GM18520 (cell line): ENCODE measurements around the gene FAM181A.

Experiments used
- ATAC-seq: cut with Tn5 transposase; IDR thresholded peaks from one replicate; pipeline ENCODE4 v1.9.1; 2021; ENCODE audit not compliant: unreplicated experiment

FAM181A gene

GRCh38 chr14:93960774-93961438 is 33.8 kb downstream of the FAM181A start:
- no peak for ATAC-seq

GRCh38 chr14:93961620-93962019 is 34.5 kb downstream of the FAM181A start:
- no peak for ATAC-seq

- ATAC-seq = peak; percentile 33
Measured at GRCh38 chr14:93962701-93963601, 35.8 kb downstream of the FAM181A start.

- ATAC-seq = no peak
Measured at GRCh38 chr14:93963692-93964091, 36.5 kb downstream of the FAM181A start.

GRCh38 chr14:93964281-93964680 is 37.1 kb downstream of the FAM181A start:
- no peak for ATAC-seq

- ATAC-seq = no peak
Measured at GRCh38 chr14:93964820-93965286, 37.7 kb downstream of the FAM181A start.

- ATAC-seq = no peak
Measured at GRCh38 chr14:93965287-93965821, 38.2 kb downstream of the FAM181A start.

- ATAC-seq = no peak
Measured at GRCh38 chr14:93965946-93966474, 38.9 kb downstream of the FAM181A start.

- ATAC-seq = no peak
Measured at GRCh38 chr14:93967637-93968250, 40.6 kb downstream of the FAM181A start.

- no peak for ATAC-seq
Measured at GRCh38 chr14:93969082-93969828, 42.1 kb downstream of the FAM181A start.

GRCh38 chr14:93970585-93970964 is 43.4 kb downstream of the FAM181A start:
- no peak for ATAC-seq

GRCh38 chr14:93970965-93971634 is 44.0 kb downstream of the FAM181A start:
- ATAC-seq = peak; percentile 25

GRCh38 chr14:93971635-93972027 is 44.5 kb downstream of the FAM181A start:
- no peak for ATAC-seq

- no peak for ATAC-seq
Measured at GRCh38 chr14:93972618-93973205, 45.6 kb downstream of the FAM181A start.

- no peak for ATAC-seq
Measured at GRCh38 chr14:93973607-93974006, 46.5 kb downstream of the FAM181A start.

- no peak for ATAC-seq
Measured at GRCh38 chr14:93974299-93974698, 47.2 kb downstream of the FAM181A start.

- no peak for ATAC-seq
Measured at GRCh38 chr14:93974833-93975232, 47.7 kb downstream of the FAM181A start.

- peak; percentile 58 for ATAC-seq
Measured at GRCh38 chr14:93975791-93976476, 48.8 kb downstream of the FAM181A start.

- no peak for ATAC-seq
Measured at GRCh38 chr14:93976477-93977057, 49.4 kb downstream of the FAM181A start, which contains the start of gene ASB2. Gene ASB2, minus strand, starts transcription at chr14:93976570. Its CDS starts 12,031 bp downstream, at chr14:93964539.
